AG04449 (cell line): ENCODE data around the gene ABCE1.

Source experiments
- CTCF ChIA-PET: fragments of 350-600 bp; formaldehyde crosslinking; extraction: SDS; loops from one replicate; lab custom pipeline; 2021; ENCODE audit warnings: antibody characterized with exemption; lab: Yijun Ruan, JAX
- POLR2A ChIA-PET: fragments of 400-600, 350-600 bp; formaldehyde crosslinking; extraction: SDS; loops from one replicate; lab custom pipeline; 2020; ENCODE audit warnings: antibody characterized with exemption, inconsistent platforms; lab: Yijun Ruan, JAX
- DNase-seq: peaks from one replicate; pipeline ENCODE4 v3.0.0-alpha.2; 2010; ENCODE audit warnings: low read depth, low spot score
- H3K4me3 ChIP-seq: 2 replicates; pipeline ENCODE4 v1.5.1; 2011; ENCODE audit warnings: low read depth, mild to moderate bottlenecking, control low read depth, low read length
- TF ChIP-seq, protein P1 (sequence below): IDR thresholded peaks from one replicate; pipeline ENCODE4 v1.5.1; 2011; ENCODE audit warnings: mild to moderate bottlenecking, moderate library complexity, low read length, control low read depth, inconsistent platforms; ENCODE audit not compliant: insufficient read depth; ENCODE audit errors: missing control alignments

Gene ABCE1

DNA sequence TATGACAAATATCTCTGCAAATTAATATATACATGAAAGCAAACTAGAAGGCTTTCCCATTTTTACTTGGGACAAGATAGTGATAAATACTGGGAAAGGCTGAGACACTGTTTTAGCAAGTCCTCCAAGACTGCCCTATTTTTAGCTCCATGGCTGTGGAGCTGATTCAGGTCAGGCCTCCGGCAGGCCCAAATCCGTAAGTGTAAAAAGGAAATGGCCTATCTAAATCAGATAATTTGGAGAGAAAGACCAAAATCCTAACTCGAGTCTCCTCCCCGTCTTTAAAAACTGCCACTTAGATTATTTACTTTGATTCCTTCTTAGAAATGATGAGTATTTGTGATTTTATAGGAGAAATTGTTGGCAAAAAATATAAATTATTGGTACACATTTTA is 79.4 kb downstream of the ABCE1 start:
- POLR2A ChIA-PET: no interaction called here
- TF ChIP-seq, protein P1, sequence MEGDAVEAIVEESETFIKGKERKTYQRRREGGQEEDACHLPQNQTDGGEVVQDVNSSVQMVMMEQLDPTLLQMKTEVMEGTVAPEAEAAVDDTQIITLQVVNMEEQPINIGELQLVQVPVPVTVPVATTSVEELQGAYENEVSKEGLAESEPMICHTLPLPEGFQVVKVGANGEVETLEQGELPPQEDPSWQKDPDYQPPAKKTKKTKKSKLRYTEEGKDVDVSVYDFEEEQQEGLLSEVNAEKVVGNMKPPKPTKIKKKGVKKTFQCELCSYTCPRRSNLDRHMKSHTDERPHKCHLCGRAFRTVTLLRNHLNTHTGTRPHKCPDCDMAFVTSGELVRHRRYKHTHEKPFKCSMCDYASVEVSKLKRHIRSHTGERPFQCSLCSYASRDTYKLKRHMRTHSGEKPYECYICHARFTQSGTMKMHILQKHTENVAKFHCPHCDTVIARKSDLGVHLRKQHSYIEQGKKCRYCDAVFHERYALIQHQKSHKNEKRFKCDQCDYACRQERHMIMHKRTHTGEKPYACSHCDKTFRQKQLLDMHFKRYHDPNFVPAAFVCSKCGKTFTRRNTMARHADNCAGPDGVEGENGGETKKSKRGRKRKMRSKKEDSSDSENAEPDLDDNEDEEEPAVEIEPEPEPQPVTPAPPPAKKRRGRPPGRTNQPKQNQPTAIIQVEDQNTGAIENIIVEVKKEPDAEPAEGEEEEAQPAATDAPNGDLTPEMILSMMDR: no peak
- peak overlapping the region; percentile 77 for H3K4me3 ChIP-seq
- no peak for DNase-seq
- CTCF ChIA-PET: interaction anchor here (0.9 to 2.6 kb wide), 7 partner anchors 11 to 441 kb away, joined by 3 to 19 read pairs (median 3); partner anchors contain the start of gene MMAA

DNA sequence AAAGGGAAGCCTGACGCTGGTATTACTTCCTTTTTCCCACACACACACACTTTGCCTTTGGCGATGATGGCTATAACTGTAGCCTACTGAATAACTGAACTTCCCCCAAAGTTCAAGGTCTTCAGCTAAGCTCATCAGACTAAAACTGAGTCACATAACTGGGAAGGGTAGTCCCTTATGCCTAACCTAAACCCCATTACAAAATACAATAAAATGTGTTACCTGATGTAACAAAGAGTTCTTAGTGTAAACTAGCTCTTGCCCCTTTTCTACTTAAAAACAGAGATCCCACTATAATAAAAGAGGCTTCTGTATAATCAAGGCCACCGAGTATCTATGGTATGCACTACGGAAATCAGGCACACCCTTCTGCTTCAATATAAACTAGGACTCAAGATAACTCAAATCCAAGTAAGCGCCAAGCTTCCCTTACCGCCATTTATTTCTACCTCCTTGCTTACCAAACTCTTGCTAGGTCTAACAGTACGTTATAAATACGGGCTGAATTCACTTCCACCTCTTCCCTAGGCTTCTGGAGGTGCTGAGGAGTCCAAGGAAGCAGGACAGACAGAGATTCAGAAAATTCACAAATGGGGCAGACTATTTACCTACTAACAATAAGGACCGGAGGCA is 79.9 kb downstream of the ABCE1 start:
- H3K4me3 ChIP-seq: peak overlapping the region; percentile 77
- TF ChIP-seq, protein P1: no peak
- no peak for DNase-seq
- POLR2A ChIA-PET: no interaction called here
- CTCF ChIA-PET: interaction anchor here (0.9 to 2.6 kb wide), 9 partner anchors 8 to 440 kb away, joined by 3 to 19 read pairs (median 5); partner anchors contain the start of gene MMAA

DNA sequence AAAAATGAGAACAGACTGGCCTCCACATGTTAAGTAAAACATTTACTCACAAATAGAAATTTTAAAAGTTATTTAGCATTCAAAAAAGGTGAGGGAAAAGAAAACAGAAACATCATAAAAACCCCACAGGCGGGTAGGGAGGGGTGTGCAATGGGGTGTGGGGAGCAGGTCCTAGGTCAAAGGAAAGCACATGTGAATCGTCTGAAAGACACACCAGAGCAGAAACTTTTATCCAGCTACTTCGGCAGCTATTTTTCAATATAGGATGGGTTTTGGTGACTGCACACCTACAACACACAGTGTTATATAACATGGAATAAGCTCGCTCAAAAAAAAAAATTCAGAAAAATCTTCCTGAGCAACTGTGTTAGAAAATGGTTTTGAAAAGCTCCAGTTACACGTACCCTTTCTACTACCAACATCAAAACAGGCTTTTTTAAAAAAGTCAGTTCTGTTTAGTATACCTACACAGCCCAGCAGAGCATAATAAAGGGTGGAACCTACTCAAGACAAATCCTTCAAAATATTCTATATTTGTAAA is 80.7 kb downstream of the ABCE1 start:
- H3K4me3 ChIP-seq: peak overlapping the region; percentile 77
- ChIA-PET CTCF (interaction anchor here (0.8 to 2.6 kb wide), 8 partner anchors 9 to 440 kb away, joined by 3 to 19 read pairs (median 6); partner anchors contain the start of gene MMAA), POLR2A (no interaction called here)
- TF ChIP-seq, protein P1: no peak
- no peak for DNase-seq
